ENCODE measurements around the gene OSMR. TPM values are rescaled to one million over a fixed set of nuclear protein-coding genes. Genes with fewer than 3 reads are reported as not detected.

Gene OSMR
- total RNA-seq, 1 donor from 2014 or later = 69.0 TPM

- no peaks in the 10 kb centered on the region for H3K4me1 ChIP-seq
- no peak for TF ChIP-seq POLR2AphosphoS5 (IDR thresholded peaks at IDR 0.05; ENCODE audit: insufficient read depth in 1 of 2, low read depth in 1 of 2)
- no peak for TF ChIP-seq POLR2A (IDR thresholded peaks at IDR 0.05)
- TF ChIP-seq CTCF (IDR thresholded peaks at IDR 0.05) = no peak
- peaks cover 0 to 63% of the 10 kb centered on the region in 2 donors for H3K36me3 ChIP-seq
- no peak overlapping the region for H3K27ac ChIP-seq
- DNase-seq (ENCODE audit: extremely low spot score in 2 of 2) = no peak
- H3K9me3 ChIP-seq = no peaks in the 10 kb centered on the region
- no peaks in the 10 kb centered on the region for H3K27me3 ChIP-seq
- H3K4me3 ChIP-seq = no peak overlapping the region
- intact Hi-C loops (cut with DNase I) = no loop called here
Measured at GRCh38 chr5:38941912-38942311, 96.1 kb downstream of the OSMR start.

GRCh38 chr5:38944282-38944681, 98.5 kb downstream of the OSMR start:
- TF ChIP-seq POLR2AphosphoS5 (IDR thresholded peaks at IDR 0.05; ENCODE audit: insufficient read depth in 1 of 2, low read depth in 1 of 2) (no peak), POLR2A (IDR thresholded peaks at IDR 0.05) (no peak), CTCF (IDR thresholded peaks at IDR 0.05) (no peak)

GRCh38 chr5:38948501-38948900, 102.7 kb downstream of the OSMR start:
- Histone ChIP-seq H3K27me3 (no peaks in the 10 kb centered on the region), H3K4me3 (no peak overlapping the region), H3K36me3 (peaks cover 0 to 68% of the 10 kb centered on the region in 2 donors), H3K9me3 (no peaks in the 10 kb centered on the region), H3K4me1 (no peaks in the 10 kb centered on the region), H3K27ac (no peak overlapping the region)
- TF ChIP-seq POLR2AphosphoS5 (IDR thresholded peaks at IDR 0.05; ENCODE audit: insufficient read depth in 1 of 2, low read depth in 1 of 2) (no peak), CTCF (IDR thresholded peaks at IDR 0.05) (no peak), POLR2A (IDR thresholded peaks at IDR 0.05) (no peak)
- DNase-seq (ENCODE audit: extremely low spot score in 2 of 2) = no peak
- intact Hi-C loops (cut with DNase I) = no loop called here

More at GRCh38 chr5:38944282-38944681, 98.5 kb downstream of the OSMR start:
- no peak overlapping the region for H3K4me3 ChIP-seq
- H3K9me3 ChIP-seq = no peaks in the 10 kb centered on the region
- no peaks in the 10 kb centered on the region for H3K4me1 ChIP-seq
- peaks cover 0 to 70% of the 10 kb centered on the region in 2 donors for H3K36me3 ChIP-seq
- no peaks in the 10 kb centered on the region for H3K27me3 ChIP-seq
- H3K27ac ChIP-seq = no peak overlapping the region
- intact Hi-C loops (cut with DNase I) = no loop called here
- DNase-seq (ENCODE audit: extremely low spot score in 2 of 2) = no peak

GRCh38 chr5:38953426-38954012, 107.7 kb downstream of the OSMR start:
- Histone ChIP-seq H3K4me3 (no peak overlapping the region), H3K4me1 (no peaks in the 10 kb centered on the region), H3K27me3 (no peaks in the 10 kb centered on the region), H3K27ac (no peak overlapping the region), H3K9me3 (no peaks in the 10 kb centered on the region), H3K36me3 (peaks cover 0 to 50% of the 10 kb centered on the region in 2 donors)
- intact Hi-C loops (cut with DNase I) = no loop called here
- no peak for TF ChIP-seq CTCF (IDR thresholded peaks at IDR 0.05)
- TF ChIP-seq POLR2A (IDR thresholded peaks at IDR 0.05) = no peak
- TF ChIP-seq POLR2AphosphoS5 (IDR thresholded peaks at IDR 0.05; ENCODE audit: insufficient read depth in 1 of 2, low read depth in 1 of 2) = no peak
- no peak for DNase-seq (ENCODE audit: extremely low spot score in 2 of 2)

GRCh38 chr5:38961691-38962090, 115.9 kb downstream of the OSMR start:
- no peak for DNase-seq (ENCODE audit: extremely low spot score in 2 of 2)
- H3K27me3 ChIP-seq = no peaks in the 10 kb centered on the region
- no peaks in the 10 kb centered on the region for H3K9me3 ChIP-seq
- H3K27ac ChIP-seq = no peak overlapping the region
- intact Hi-C loops (cut with DNase I) = no loop called here
- no peak overlapping the region for H3K4me3 ChIP-seq
- no peaks in the 10 kb centered on the region for H3K4me1 ChIP-seq
- TF ChIP-seq CTCF (IDR thresholded peaks at IDR 0.05) = no peak
- TF ChIP-seq POLR2AphosphoS5 (IDR thresholded peaks at IDR 0.05; ENCODE audit: insufficient read depth in 1 of 2, low read depth in 1 of 2) = no peak
- TF ChIP-seq POLR2A (IDR thresholded peaks at IDR 0.05) = no peak
- H3K36me3 ChIP-seq = peaks cover 0 to 48% of the 10 kb centered on the region in 2 donors

All from vagina (tissue), 2 donors.